DOHH2 (cell line): ENCODE results near the gene EGFLAM.

Source experiments
- CTCF ChIP-seq: fragments of 200-600 bp; sonication (generic); IDR thresholded peaks from one replicate; pipeline ENCODE4 v1.5.1; 2014; ENCODE audit warnings: antibody characterized with exemption, mild to moderate bottlenecking, low read depth, low read length; ENCODE audit not compliant: poor library complexity, severe bottlenecking
- EZH2phosphoT487 ChIP-seq: fragments of 200-600 bp; sonication (generic); IDR thresholded peaks from 2 replicates; pipeline ENCODE4 v1.6.1; 2017; ENCODE audit warnings: borderline replicate concordance, mild to moderate bottlenecking, antibody characterized with exemption, low read length, moderate library complexity, mixed read lengths

GRCh38 chr5:38468202-38468673, 209.9 kb downstream of the EGFLAM start:
- TF ChIP-seq CTCF (no peak), EZH2phosphoT487 (no peak)
